Psoas muscle (tissue), 8 donors: ENCODE results near the gene MOB3C. TPM values are rescaled to one million over a fixed set of nuclear protein-coding genes. Genes with fewer than 3 reads are reported as not detected.

Experiments used
- ATAC-seq, 4 donors: fragments of 200-7000 bp; cut with Tn5 transposase; one replicate each; pipeline ENCODE4 v1.9.1; 2020; ENCODE audit warnings: moderate library complexity in 3 of 4, mild to moderate bottlenecking in 2 of 4
- DNase-seq, 2 donors: peaks; one replicate each; pipeline ENCODE4 v3.0.0-alpha.2; 2020
- H3K27ac ChIP-seq: fragments of 200-600 bp; one replicate; pipeline ENCODE4 v1.8.0; 2022
- H3K27me3 ChIP-seq, 3 donors: fragments of 200-600 bp in 1 of 3; one replicate each; pipeline versions ENCODE4 v1.6.1 to v1.8.0; 2013 to 2022; ENCODE audit warnings: low read length in 2 of 3, mild to moderate bottlenecking in 2 of 3, moderate library complexity in 1 of 3; ENCODE audit not compliant: insufficient read depth in 3 of 3
- H3K36me3 ChIP-seq, 2 donors: fragments of 200-600 bp in 1 of 2; one replicate each; pipeline versions ENCODE4 v1.6.1 to v1.8.0; 2013 to 2022; ENCODE audit warnings: low read depth in 1 of 2, mild to moderate bottlenecking in 1 of 2, moderate library complexity in 1 of 2; ENCODE audit not compliant: insufficient read depth in 1 of 2
- H3K4me1 ChIP-seq: fragments of 200-600 bp; one replicate; pipeline ENCODE4 v1.8.0; 2022
- H3K4me3 ChIP-seq: fragments of 200-600 bp; one replicate; pipeline ENCODE4 v1.8.0; 2022; ENCODE audit warnings: mild to moderate bottlenecking
- H3K9me3 ChIP-seq: fragments of 200-600 bp; one replicate; pipeline ENCODE4 v1.8.0; 2022
- CTCF ChIP-seq: fragments of 200-600 bp; IDR thresholded peaks from one replicate; pipeline ENCODE4 v1.8.0; 2022; ENCODE audit warnings: antibody characterized with exemption
- WGBS, 3 donors: extraction: QIAGEN DNeasy Blood & Tissue Kit; methylation state at CpG; one replicate each; pipeline versions ENCODE4 v1.1.6 to v1.1.7; 2013; 5-methylcytosine and 5-hydroxymethylcytosine counted together
- intact Hi-C, 2 donors: fragments of 100-400 bp; cut with DNase I; formaldehyde crosslinking; loops; one replicate each; pipeline versions ENCODE4 v1.11.0 to v1.14.2; 2022
- polyA plus RNA-seq, 3 donors: library from polyadenylated mRNA; stranded (reverse); fragments of 200-250 nt; gene quantifications; one replicate each; pipeline ENCODE4 v1.2.3, GENCODE V29; 2013
- total RNA-seq, 4 donors: library from RNA; stranded (reverse); fragmentation: NEBNext Ultra II Directional in 2 of 4; extraction: Animal tissue kit (Norgen Biotek cat#: 25700) in 2 of 4; gene quantifications; one replicate each; pipeline versions ENCODE4 v1.2.1 to v1.2.4, GENCODE V29; 2021 to 2023
- donor health status: healthy with polysubstance abuse.
- donor health status: DM: no; HTN: no; CAD: no; lungs with moderate emphysema.
- donor health status: Bipolar disorder and iron deficiency.
- donor health status: healthy.
- donor health status: DM: yes; HTN: yes; CAD: no.
- donor health status: DM: no; HTN: no; CAD: no.
- donor health status: DM: no; HTN: no; CAD: no.
- donor health status: DM: yes; HTN: yes; CAD: no.

MOB3C gene
- total and polyA plus RNA-seq, 7 donors, result 8.7 to 36.3 (median 17.9) TPM

- Histone ChIP-seq H3K27ac (peak overlapping the region; percentile 77), H3K4me3 (peak overlapping the region; percentile 90), H3K27me3 (no peaks in the 10 kb centered on the region), H3K36me3 (peaks cover 2 to 25% of the 10 kb centered on the region in 2 donors), H3K4me1 (peaks cover 32% of the 10 kb centered on the region), H3K9me3 (no peaks in the 10 kb centered on the region)
- TF ChIP-seq CTCF, result no peak
- ATAC-seq (no peak), DNase-seq (no peak)
- intact Hi-C loops, result no loop called here
- WGBS, 3 donors, result 80 to 90% (median 81%) methylated on average over 2 of the region's 2 CpGs
These were observed 11.4 kb downstream of the MOB3C start for GRCh38 chr1:46605232-46605631.

DNA sequence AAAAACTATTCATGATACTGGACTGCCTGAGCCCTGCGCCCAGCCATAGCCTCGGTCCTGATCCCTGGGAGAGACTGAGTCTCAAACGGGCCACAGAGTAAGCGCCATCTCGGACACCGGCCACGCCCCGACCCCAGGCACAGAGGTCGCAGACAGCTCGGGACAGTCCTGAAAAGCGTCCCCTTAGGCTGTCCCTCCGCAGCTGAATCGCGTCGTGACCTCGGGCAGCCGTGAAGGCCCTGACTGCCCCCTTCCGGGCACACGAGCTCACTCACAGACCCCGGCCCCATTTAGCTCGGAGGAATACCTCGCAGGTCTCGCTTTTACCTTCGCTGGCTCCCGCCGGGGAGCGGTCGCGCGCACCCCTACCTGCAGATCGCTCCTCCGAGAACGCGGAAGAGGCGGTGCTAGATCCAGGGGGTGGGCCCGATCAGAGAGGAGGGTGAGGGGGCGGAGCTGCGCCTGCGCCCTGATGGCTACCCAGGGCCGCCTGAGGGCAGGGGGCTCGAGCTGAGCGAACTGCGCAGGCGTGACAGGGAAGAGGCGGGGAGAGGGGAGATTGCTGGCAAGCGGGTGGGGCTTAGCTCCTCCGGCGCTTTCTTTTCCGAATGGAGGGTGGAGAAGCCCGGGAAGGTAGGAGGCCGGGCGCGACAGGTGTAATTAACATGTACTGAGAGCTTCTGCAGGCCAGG, 12.6 kb downstream of the MOB3C start, which contains the start of gene MKNK1:
MKNK1 (minus strand) TSS at position 411 of the 692 bp plus-strand sequence. CDS start 20,941 bp downstream, outside the sequence.
- peak; percentile 97 to 99 for DNase-seq
- peak; percentile 93 to 96 (median 94) for ATAC-seq
- Histone ChIP-seq H3K36me3 (peaks cover 2 to 13% of the 10 kb centered on the region in 2 donors), H3K4me1 (peaks cover 43% of the 10 kb centered on the region), H3K27ac (peak within 1 kb of the TSS; percentile 77), H3K9me3 (no peaks in the 10 kb centered on the region), H3K4me3 (peak within 1 kb of the TSS; percentile 90), H3K27me3 (no peaks in the 10 kb centered on the region)
- TF ChIP-seq CTCF, result peak; percentile 19
- intact Hi-C loops, result no loop called here
- 0 to 1% (median 1%) methylated on average over 50 to 53 of the region's 53 CpGs for WGBS, 3 donors

- Histone ChIP-seq H3K4me3 (peak overlapping the region; percentile 90), H3K36me3 (peaks cover under 1 to 8% of the 10 kb centered on the region in 2 donors), H3K9me3 (no peaks in the 10 kb centered on the region), H3K4me1 (peaks cover 48% of the 10 kb centered on the region), H3K27me3 (no peaks in the 10 kb centered on the region), H3K27ac (peak overlapping the region; percentile 77)
- 0 to 2% (median 0%) methylated on average over 2 of the region's 2 CpGs for WGBS, 3 donors
- no peak for TF ChIP-seq CTCF
- DNase-seq, result no peak
- peak in 2 of 4 donors; percentile 16 to 17 for ATAC-seq
- intact Hi-C loops, result no loop called here
These were observed 13.1 kb downstream of the MOB3C start for GRCh38 chr1:46603481-46603857.

- intact Hi-C loops, result no loop called here
- no peak for ATAC-seq
- H3K9me3 ChIP-seq, result no peaks in the 10 kb centered on the region
- H3K27me3 ChIP-seq, result no peaks in the 10 kb centered on the region
- no peak for TF ChIP-seq CTCF
- H3K4me1 ChIP-seq, result peaks cover 33% of the 10 kb centered on the region
- WGBS, 3 donors, result 77 to 86% (median 81%) methylated on average over 3 of the region's 3 CpGs
- DNase-seq, result no peak
- no peaks in the 10 kb centered on the region for H3K36me3 ChIP-seq
- H3K27ac ChIP-seq, result no peak overlapping the region
- H3K4me3 ChIP-seq, result no peak overlapping the region
These were observed 15.2 kb downstream of the MOB3C start for GRCh38 chr1:46601257-46602007.
